NCI-H510A (cell line): ENCODE data around the gene LPP.

Experiments
- DNase-seq: peaks from one replicate; lab custom pipeline; 2025; lab: John Stamatoyannopoulos, UW

Gene LPP

GRCh38 chr3:188253123-188253793, 99.3 kb downstream of the LPP start:
- no peak for DNase-seq

DNA sequence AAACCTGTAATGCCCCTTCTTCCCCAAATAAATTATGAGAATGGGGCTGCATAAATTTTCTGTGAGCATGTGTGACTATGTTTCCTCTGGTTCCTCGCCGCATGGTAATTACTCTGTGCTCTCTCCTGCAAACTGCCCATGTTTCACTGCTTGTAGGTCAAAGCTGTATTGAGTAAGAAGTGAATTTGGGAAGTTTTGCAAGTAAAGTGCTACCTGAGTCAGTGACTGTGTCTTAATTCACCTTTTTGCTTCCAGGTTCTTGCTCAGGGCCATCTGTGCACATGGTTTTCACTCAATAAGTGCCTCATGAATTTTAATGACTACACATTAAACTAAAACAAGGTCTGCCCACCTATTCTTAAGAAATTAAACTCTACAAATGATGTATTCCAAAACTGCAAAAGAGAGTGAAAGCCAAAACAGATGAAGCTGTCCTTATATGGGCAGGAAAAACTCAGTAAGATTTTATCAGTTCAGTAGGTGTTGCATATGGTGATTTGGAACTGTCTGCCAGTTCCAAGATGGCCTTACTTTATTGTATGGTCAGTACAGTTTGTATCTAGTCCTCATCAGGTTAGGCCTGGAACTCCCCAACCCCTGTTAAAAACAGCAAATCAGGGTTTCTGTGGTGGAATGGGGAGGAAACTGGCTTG, 100.0 kb downstream of the LPP start:
- no peak for DNase-seq

- no peak for DNase-seq
Measured at GRCh38 chr3:188254520-188255070, 100.6 kb downstream of the LPP start.

DNA sequence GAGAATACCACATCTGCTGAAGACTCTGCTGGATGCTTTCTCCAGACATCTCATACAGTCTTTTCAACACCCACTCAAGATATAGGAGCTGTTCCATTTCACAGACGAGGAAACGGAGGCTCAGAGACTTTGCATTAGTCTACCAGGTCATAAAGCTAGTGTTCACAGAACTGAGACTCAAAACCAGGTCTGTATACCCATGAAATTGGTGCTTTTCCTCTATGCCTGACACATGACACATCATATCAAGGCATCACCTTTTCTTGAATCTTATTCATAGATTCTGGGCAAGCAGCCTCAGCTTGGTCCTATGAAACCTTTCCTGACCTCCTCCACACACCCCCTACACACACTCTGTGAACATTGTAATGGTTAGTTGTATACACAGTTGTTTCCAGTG, 101.2 kb downstream of the LPP start:
- DNase-seq, result no peak

- no peak for DNase-seq
Measured at GRCh38 chr3:188256758-188257157, 102.8 kb downstream of the LPP start.

DNA sequence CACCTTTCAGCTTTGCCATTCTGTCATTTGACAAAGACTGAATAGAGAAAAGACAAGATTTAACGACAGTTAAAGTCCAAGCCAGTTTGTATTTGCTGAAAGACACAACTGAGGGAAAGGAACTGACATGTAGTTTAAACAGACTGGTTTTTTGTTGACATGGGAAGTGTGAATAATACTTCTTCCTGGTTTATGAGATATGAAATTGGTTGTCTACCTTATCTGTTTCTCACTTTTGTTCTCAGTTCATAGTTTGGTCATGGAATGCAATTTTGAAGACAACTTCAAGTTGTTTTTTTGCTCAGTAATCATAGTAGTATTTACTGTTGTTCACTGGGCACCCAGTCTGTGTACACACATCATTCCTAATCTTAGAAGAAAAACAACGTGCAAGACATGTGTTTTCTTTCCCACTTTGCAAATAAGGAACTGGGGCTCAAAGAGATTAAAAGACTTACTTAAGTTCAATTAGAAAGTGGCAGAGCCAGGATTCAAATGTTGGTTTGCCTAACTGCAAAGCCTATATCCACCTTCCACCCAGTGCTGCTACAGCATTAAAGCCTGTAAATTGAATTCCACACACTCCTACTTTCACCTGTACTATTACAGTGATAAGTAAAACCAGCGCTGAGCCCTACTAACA, 103.5 kb downstream of the LPP start:
- no peak for DNase-seq

GRCh38 chr3:188259191-188259590, 105.2 kb downstream of the LPP start:
- no peak for DNase-seq

DNA sequence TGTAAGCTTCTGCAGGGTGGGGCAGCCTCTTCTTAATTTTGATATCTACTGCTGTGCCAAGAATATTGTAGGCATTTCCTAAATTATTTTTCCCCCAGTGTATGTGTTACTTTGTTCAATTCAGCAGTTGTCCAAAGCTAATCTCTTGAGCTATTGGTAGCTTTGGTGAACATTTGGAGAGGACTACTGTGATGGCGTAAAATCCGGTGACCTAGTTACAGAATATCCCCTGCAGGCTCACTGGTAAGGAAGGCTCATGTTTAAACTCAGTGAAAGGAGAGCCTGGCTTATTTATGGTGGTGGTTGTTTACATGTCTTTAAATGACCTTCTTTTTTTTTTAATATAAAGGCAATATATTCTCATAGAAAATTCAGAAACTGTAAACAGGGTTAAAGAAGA, 105.6 kb downstream of the LPP start:
- DNase-seq, result no peak

DNA sequence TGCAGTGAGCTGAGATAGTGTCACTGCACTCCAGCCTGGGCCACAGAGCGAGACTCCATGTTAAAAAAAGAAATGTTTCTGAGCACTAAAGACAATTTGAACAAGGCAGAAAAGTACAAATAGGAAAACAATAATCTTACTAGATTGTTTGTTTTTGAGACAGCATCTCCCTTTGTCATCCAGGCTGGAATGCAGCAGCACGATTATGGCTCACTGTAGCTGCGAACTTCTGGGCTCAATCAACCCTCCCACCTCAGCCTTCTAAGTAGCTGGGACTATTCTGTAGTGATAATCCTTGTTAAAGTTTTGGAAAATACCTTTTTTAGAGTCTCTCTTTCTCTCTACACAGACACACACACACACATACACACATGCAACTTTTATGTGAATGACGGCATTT, 107.1 kb downstream of the LPP start:
- no peak for DNase-seq

DNA sequence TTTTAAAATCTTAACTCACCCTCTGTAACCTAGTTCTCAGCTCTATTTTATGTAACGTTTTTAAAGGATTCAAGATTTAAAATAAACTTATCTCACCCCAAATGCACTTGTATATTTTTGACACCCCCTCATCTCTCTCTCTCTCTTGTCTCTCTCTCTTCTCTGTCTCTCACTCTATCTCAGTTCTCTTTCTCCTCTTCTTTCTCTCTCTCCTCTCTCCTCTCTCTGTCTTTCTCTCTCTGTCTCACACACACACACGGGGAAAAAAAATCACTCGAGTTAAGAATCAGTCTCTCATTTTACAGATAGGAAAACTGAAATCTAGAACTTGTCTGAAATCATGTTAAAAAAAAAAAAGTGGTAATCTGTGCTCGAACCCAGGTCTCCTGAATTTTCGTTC, 108.5 kb downstream of the LPP start:
- DNase-seq, result no peak

GRCh38 chr3:188262913-188263683, 109.1 kb downstream of the LPP start:
- no peak for DNase-seq

DNA sequence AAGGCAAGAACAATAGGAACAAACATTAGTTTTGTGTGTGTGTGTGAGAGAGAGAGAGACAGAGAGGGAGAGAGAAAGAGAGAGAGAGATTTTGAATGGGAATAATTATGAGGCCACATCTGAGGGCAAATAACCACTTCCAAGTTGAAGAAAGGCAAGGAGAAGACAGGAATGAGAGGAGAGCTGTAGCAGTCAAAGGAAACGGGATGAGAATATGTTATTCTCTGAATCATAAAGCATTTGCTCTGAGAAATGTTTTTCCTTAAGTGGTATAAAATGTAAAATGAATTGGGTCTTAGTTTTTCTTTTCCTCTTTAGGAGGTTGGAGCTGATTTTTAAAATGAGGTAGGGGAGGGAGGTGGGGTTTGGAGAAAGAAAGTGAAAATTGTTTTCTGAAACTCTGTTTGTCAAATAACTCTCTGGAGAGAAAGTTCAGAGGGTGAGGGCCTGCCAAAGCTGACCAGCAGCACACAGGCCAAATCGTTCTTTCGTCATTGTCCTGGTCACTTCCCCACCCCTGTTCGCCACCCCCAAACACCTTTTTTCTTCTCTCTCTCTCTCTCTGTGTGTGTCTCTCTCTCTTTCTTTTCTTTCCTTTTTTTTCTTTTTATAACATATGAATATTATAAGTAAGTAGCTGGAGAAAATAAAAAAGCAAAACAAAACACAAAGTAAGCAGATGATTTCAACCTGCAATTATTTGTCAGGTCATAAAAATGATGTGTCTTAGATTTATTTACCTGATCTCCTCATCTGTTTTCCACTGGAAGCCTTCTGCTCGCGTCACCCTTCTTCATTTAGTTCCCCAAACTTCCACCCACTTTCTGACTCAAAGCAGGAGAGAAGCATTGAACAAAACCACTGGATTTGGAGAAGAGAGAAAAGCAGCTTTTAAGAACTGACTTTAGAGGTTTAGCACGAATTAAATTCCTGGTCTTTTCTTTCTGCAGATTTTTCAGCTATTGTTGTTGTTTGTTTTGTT, 110.6 kb downstream of the LPP start:
- no peak for DNase-seq

DNA sequence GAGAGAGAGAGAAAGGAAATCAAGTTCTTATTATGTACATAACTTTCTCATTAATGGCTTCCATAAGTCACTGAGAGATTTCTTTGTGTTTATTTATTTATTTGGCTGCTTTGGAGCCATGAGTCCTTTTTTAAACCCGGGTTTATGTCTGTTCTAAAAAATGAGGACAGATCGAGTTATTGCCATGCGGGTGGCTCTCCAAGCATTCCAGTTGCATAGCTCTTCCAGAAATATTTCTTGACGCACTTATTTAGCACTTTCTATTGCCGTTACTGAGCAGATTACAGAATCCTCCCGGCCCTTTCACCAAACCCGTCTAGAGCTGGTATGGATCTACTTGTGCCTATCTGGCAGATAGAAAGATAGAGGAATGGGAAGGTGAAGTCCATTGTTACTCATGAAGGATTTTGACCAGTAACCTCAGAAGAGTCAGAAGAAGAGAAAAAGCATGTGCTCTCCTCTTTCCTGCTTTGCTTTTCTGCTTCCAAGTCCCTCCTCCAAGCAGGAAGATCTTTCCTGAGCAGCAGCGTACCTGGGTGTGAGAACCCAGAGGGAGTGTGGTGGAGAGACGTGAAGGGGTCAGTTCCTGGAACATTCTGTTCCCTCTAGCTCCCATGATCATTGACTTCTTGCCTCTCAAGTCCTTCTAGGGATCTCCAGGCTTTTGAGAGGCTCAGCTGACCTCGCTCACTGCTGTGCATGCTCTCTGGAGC, 112.8 kb downstream of the LPP start:
- no peak for DNase-seq

GRCh38 chr3:188267790-188268335, 113.9 kb downstream of the LPP start:
- no peak for DNase-seq

GRCh38 chr3:188268336-188268735, 114.4 kb downstream of the LPP start:
- DNase-seq, result no peak

DNA sequence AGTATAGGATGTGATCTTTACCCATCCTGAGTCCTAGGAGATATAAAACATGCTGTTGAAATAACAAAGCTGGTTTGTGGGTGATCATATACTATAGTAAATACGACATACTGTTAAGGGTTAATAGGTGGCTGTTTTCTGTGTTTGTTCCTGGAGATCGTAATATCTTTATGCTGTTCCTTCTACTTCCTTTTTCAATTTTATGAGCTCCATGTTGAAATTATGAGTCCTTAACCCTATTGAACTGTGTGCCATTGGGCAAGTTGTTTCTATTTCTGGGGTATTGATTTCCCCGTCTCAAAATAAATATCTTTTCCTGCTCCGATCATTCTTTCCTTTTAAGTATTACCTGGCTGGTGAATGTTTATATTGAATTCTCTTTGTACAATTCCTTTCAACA, 115.1 kb downstream of the LPP start:
- DNase-seq, result no peak

DNA sequence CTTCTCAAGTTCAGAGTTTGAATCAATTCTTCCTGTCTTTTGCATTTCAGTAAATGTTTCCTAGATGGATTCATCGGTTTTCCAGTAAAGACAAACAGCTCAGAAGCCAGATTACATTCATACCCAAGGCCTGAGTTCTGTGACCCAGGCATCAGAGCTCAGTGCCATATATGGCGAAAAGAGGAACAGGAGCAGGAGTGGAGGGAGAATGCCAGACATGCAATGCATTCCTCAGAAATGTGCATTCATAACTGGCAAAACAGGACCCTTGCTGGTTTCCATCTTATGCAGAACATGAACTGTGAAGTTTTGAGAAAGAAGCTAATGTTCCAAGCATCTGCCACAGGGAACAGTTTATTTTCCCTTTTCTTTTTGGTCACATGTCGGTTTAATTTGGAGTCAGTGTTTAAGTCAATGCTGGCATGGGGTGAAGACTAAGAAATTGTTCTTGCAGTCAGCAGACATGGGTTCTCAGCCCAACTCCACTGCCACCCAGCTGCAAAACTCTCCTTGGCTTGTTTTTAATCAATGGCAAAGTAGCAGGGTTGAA, 116.5 kb downstream of the LPP start:
- no peak for DNase-seq

- no peak for DNase-seq
Measured at GRCh38 chr3:188271226-188271914, 117.4 kb downstream of the LPP start.
